Calu3 (cell line): ENCODE measurements around the gene SLC39A11. TPM values are rescaled to one million over a fixed set of nuclear protein-coding genes. Genes with fewer than 3 reads are reported as not detected.
"Not testable (repeated sequence)": the region's sequence is repeated elsewhere in the genome, so short reads cannot be mapped to it uniquely, and the experiment has no call there.

Experiments
- BruUV-seq: library from RNA; stranded (reverse); fragments of 400-500 nt; replicated peaks from 2 replicates; lab custom pipeline; 2021; lab: Mats Ljungman, UMichigan
- CTCF ChIA-PET: fragments of 300-600 bp; sonication (Branson Sonifier 250); formaldehyde crosslinking; loops from one replicate; lab custom pipeline; 2022; ENCODE audit warnings: antibody characterized with exemption; lab: Charles Lee
- DNase-seq: peaks from one replicate; pipeline ENCODE4 v3.0.0; 2022
- H3K27ac Mint-ChIP-seq: one replicate; pipeline ENCODE4 v1.8.0; 2022; ENCODE audit warnings: mixed read lengths; ENCODE audit not compliant: unreplicated experiment
- H3K27me3 Mint-ChIP-seq: one replicate; pipeline ENCODE4 v1.8.0; 2022; ENCODE audit warnings: mixed read lengths; ENCODE audit not compliant: unreplicated experiment
- H3K36me3 Mint-ChIP-seq: one replicate; pipeline ENCODE4 v1.8.0; 2022; ENCODE audit warnings: mild to moderate bottlenecking, moderate library complexity, mixed read lengths; ENCODE audit not compliant: insufficient read depth, unreplicated experiment
- H3K4me1 Mint-ChIP-seq: one replicate; pipeline ENCODE4 v1.8.0; 2022; ENCODE audit warnings: mild to moderate bottlenecking, low read depth, mixed read lengths; ENCODE audit not compliant: unreplicated experiment
- H3K4me3 Mint-ChIP-seq: one replicate; pipeline ENCODE4 v1.8.0; 2022; ENCODE audit warnings: mild to moderate bottlenecking, low read depth, moderate library complexity, mixed read lengths; ENCODE audit not compliant: unreplicated experiment
- H3K9me3 Mint-ChIP-seq: one replicate; pipeline ENCODE4 v1.8.0; 2022; ENCODE audit warnings: low read depth, mixed read lengths; ENCODE audit not compliant: unreplicated experiment
- intact Hi-C: fragments of 100-400 bp; cut with micrococcal nuclease; formaldehyde crosslinking; loops from one replicate; pipeline ENCODE4 v1.10.0; 2022; ENCODE audit not compliant: unreplicated experiment
- total RNA-seq: library from RNA; stranded (reverse); gene quantifications from 2 replicates; pipeline ENCODE4 v1.2.3, GENCODE V29; 2022
- TF ChIP-seq, protein P1 (sequence below): fragments of 200-600 bp; IDR thresholded peaks from one replicate; pipeline ENCODE4 v1.8.0; 2022; ENCODE audit warnings: antibody characterized with exemption; ENCODE audit not compliant: unreplicated experiment

Gene SLC39A11
- total RNA-seq, 1 experiment from 2014 or later, result 60.3 TPM

DNA sequence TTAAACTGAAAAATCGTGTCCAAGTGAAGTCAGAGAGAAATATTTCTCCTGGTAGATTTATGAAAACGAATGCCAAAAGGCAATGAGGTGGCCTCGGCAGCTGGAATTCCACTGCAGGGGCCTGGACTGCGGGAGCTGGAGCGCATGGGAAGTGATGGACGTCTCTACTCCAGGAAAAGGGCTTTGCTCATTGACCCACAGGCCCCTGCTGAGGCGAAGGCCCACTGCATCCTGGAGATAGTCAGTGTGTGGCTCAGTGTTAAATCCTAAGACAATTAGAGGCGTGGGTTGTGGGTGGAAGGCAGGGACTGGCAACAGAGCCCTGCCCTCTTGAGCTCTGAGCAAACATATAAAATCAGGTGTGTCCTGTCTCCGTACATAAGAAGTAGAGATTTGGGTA lies 191.4 kb downstream of the SLC39A11 start:
- no peak overlapping the region for H3K4me3 Mint-ChIP-seq
- no peaks in the 10 kb centered on the region for H3K36me3 Mint-ChIP-seq
- H3K27ac Mint-ChIP-seq, result no peak overlapping the region
- no peaks in the 10 kb centered on the region for H3K9me3 Mint-ChIP-seq
- intact Hi-C loops, result no loop called here
- no peaks in the 10 kb centered on the region for H3K4me1 Mint-ChIP-seq
- no peaks in the 10 kb centered on the region for H3K27me3 Mint-ChIP-seq
- no TSS peak for BruUV-seq
- no peak for DNase-seq
- TF ChIP-seq, protein P1, sequence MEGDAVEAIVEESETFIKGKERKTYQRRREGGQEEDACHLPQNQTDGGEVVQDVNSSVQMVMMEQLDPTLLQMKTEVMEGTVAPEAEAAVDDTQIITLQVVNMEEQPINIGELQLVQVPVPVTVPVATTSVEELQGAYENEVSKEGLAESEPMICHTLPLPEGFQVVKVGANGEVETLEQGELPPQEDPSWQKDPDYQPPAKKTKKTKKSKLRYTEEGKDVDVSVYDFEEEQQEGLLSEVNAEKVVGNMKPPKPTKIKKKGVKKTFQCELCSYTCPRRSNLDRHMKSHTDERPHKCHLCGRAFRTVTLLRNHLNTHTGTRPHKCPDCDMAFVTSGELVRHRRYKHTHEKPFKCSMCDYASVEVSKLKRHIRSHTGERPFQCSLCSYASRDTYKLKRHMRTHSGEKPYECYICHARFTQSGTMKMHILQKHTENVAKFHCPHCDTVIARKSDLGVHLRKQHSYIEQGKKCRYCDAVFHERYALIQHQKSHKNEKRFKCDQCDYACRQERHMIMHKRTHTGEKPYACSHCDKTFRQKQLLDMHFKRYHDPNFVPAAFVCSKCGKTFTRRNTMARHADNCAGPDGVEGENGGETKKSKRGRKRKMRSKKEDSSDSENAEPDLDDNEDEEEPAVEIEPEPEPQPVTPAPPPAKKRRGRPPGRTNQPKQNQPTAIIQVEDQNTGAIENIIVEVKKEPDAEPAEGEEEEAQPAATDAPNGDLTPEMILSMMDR, result no peak
- CTCF ChIA-PET, result no interaction called here

DNA sequence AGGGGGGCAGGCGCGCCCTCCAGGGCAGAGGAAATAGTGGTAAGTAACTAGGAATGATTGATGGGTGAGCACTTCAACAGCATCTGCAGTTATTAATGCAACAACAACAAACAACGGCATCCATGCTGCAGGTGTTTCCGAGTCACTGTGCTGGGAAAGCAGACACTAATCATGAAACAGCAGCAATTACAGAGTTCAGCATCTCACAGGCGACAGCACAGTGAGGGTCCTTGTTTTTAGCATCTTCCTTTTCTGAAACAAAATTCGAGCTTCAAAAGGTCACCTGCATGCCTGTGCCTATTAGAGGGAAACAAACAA lies 191.9 kb downstream of the SLC39A11 start:
- H3K9me3 Mint-ChIP-seq, result no peaks in the 10 kb centered on the region
- H3K4me1 Mint-ChIP-seq, result no peaks in the 10 kb centered on the region
- H3K4me3 Mint-ChIP-seq, result no peak overlapping the region
- BruUV-seq, result no TSS peak
- TF ChIP-seq, protein P1, result no peak
- DNase-seq, result no peak
- no peaks in the 10 kb centered on the region for H3K27me3 Mint-ChIP-seq
- CTCF ChIA-PET, result no interaction called here
- intact Hi-C loops, result no loop called here
- no peak overlapping the region for H3K27ac Mint-ChIP-seq
- H3K36me3 Mint-ChIP-seq, result no peaks in the 10 kb centered on the region

DNA sequence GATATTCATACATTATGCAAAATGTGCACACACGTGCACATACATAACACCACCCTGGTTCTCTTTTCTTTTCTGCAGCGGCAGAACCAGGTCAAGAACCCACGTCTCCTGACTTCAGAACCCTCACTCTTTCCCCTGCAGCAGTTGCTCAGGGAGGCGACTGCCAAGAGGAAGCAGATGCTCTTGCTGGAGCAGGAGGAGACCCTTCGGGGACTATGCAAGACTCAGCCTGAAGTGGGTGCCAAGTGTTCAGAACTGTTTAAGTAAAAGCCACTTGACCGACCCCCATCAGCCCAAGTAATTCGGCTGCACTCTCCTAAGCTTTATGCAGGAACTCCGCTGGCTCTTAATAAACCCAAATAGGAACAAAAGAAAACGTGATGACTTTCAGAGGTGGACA lies 193.8 kb downstream of the SLC39A11 start:
- CTCF ChIA-PET, result no interaction called here
- Mint-ChIP-seq H3K4me3 (no peak overlapping the region), H3K4me1 (peaks cover 5% of the 10 kb centered on the region), H3K27me3 (no peaks in the 10 kb centered on the region), H3K27ac (no peak overlapping the region), H3K9me3 (no peaks in the 10 kb centered on the region), H3K36me3 (no peaks in the 10 kb centered on the region)
- no TSS peak for BruUV-seq
- intact Hi-C loops, result no loop called here
- TF ChIP-seq, protein P1, result no peak
- DNase-seq, result no peak

DNA sequence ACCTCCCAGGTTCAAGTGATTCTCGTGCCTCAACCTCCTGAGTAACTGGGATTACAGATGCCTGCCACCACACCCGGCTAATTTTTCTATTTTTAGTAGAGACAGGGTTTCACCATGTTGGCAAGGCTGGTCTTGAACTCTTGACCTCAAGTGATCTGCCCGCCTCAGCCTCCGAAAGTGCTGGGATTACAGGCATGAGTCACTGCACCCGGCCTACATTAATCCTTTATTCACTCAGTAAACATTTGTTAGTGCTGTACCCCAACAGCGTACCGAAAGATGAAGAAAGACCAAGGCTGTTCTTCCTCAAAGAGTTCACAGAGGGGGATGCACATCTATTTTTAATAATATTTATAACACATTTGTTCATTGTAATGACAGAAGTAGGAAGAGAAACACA lies 196.2 kb downstream of the SLC39A11 start:
- intact Hi-C loops, BruUV-seq, H3K27me3 Mint-ChIP-seq, H3K4me1 Mint-ChIP-seq, H3K9me3 Mint-ChIP-seq, H3K36me3 Mint-ChIP-seq, CTCF ChIA-PET, H3K4me3 Mint-ChIP-seq, H3K27ac Mint-ChIP-seq: not testable (repeated sequence)
- peak; percentile 32 for DNase-seq

DNA sequence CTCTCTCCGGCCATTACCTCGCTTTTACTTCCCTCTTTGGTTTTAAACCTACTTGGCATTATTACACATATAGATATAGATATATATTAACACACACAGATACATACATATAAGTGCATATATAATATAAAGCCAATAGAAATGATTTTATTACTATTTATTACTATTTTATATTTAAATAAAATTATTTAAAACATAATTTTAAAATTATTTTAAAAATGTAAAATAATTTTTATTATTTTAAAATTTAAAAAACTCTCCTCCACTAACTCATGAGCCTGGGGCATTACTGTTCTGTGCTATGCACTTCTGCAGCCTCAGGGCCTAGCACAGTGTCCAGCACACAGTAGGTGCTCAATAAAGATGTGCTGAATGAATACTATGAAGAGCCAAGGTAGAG lies 200.9 kb downstream of the SLC39A11 start:
- TF ChIP-seq, protein P1, result no peak
- DNase-seq, result no peak
- intact Hi-C loops, result no loop called here
- H3K27ac Mint-ChIP-seq, result no peak overlapping the region
- CTCF ChIA-PET, result no interaction called here
- peaks cover 5% of the 10 kb centered on the region for H3K4me1 Mint-ChIP-seq
- no peaks in the 10 kb centered on the region for H3K9me3 Mint-ChIP-seq
- H3K27me3 Mint-ChIP-seq, result no peaks in the 10 kb centered on the region
- no TSS peak for BruUV-seq
- no peak overlapping the region for H3K4me3 Mint-ChIP-seq
- peaks cover 6% of the 10 kb centered on the region for H3K36me3 Mint-ChIP-seq
